ENCODE measurements around the gene ABR. TPM values are rescaled to one million over a fixed set of nuclear protein-coding genes. Genes with fewer than 3 reads are reported as not detected.

ABR gene
- total RNA-seq, 1 donor from 2014 or later = 70.9 TPM

GRCh38 chr17:1222321-1222720, 42.5 kb upstream of the ABR start:
- Histone ChIP-seq H3K27ac (ENCODE audit: low read depth, low read length) (no peak overlapping the region), H3K4me3 (ENCODE audit: insufficient read depth, low read depth, low read length) (no peak overlapping the region), H3K36me3 (ENCODE audit: insufficient read depth, low read length) (no peaks in the 10 kb centered on the region), H2AFZ (ENCODE audit: low read depth, low read length) (no peak overlapping the region), H3K4me2 (ENCODE audit: low read length) (no peak overlapping the region), H3K27me3 (ENCODE audit: insufficient read depth, low read length) (peaks cover 31% of the 10 kb centered on the region), H3K9me3 (ENCODE audit: insufficient read depth, low read depth, low read length) (peaks cover 2% of the 10 kb centered on the region), H3K79me2 (ENCODE audit: insufficient read depth, low read length) (no peaks in the 10 kb centered on the region), H3K4me1 (ENCODE audit: insufficient read depth, low read length) (no peaks in the 10 kb centered on the region), H4K20me1 (ENCODE audit: insufficient read depth, low read length) (no peaks in the 10 kb centered on the region), H3K9ac (ENCODE audit: low read length) (no peak overlapping the region)
- TF ChIP-seq EZH2 (IDR thresholded peaks at IDR 0.05; ENCODE audit: insufficient read depth, low read length) (no peak), CTCF (IDR thresholded peaks at IDR 0.05; ENCODE audit: insufficient read depth, low read depth, low read length) (no peak)
- no peak overlapping the region for H3K27ac Mint-ChIP-seq (ENCODE audit: unreplicated experiment)
- no peaks in the 10 kb centered on the region for H3K36me3 Mint-ChIP-seq (ENCODE audit: low read depth, unreplicated experiment)
- H3K4me3 Mint-ChIP-seq (ENCODE audit: unreplicated experiment) = no peak overlapping the region
- H3K4me1 Mint-ChIP-seq (ENCODE audit: low read depth, unreplicated experiment) = no peaks in the 10 kb centered on the region
- DNase-seq (ENCODE audit: low read depth) (peak; percentile 41), FAIRE-seq (no peak)
- H3K9me3 Mint-ChIP-seq (ENCODE audit: unreplicated experiment) = peaks cover 2% of the 10 kb centered on the region
- H3K27me3 Mint-ChIP-seq (ENCODE audit: low read depth, unreplicated experiment) = peaks cover 51% of the 10 kb centered on the region

- Mint-ChIP-seq H3K4me3 (ENCODE audit: unreplicated experiment) (no peak overlapping the region), H3K27me3 (ENCODE audit: low read depth, unreplicated experiment) (peaks cover 47% of the 10 kb centered on the region), H3K4me1 (ENCODE audit: low read depth, unreplicated experiment) (no peaks in the 10 kb centered on the region), H3K36me3 (ENCODE audit: low read depth, unreplicated experiment) (no peaks in the 10 kb centered on the region), H3K27ac (ENCODE audit: unreplicated experiment) (no peak overlapping the region), H3K9me3 (ENCODE audit: unreplicated experiment) (peaks cover 2% of the 10 kb centered on the region)
- Histone ChIP-seq H4K20me1 (ENCODE audit: insufficient read depth, low read length) (no peaks in the 10 kb centered on the region), H3K4me2 (ENCODE audit: low read length) (no peak overlapping the region), H3K4me3 (ENCODE audit: insufficient read depth, low read depth, low read length) (no peak overlapping the region), H3K4me1 (ENCODE audit: insufficient read depth, low read length) (no peaks in the 10 kb centered on the region), H3K9ac (ENCODE audit: low read length) (no peak overlapping the region), H3K27ac (ENCODE audit: low read depth, low read length) (no peak overlapping the region), H2AFZ (ENCODE audit: low read depth, low read length) (no peak overlapping the region), H3K79me2 (ENCODE audit: insufficient read depth, low read length) (no peaks in the 10 kb centered on the region), H3K27me3 (ENCODE audit: insufficient read depth, low read length) (peaks cover 31% of the 10 kb centered on the region), H3K9me3 (ENCODE audit: insufficient read depth, low read depth, low read length) (peaks cover 2% of the 10 kb centered on the region), H3K36me3 (ENCODE audit: insufficient read depth, low read length) (no peaks in the 10 kb centered on the region)
- TF ChIP-seq EZH2 (IDR thresholded peaks at IDR 0.05; ENCODE audit: insufficient read depth, low read length) (no peak), CTCF (IDR thresholded peaks at IDR 0.05; ENCODE audit: insufficient read depth, low read depth, low read length) (no peak)
- FAIRE-seq (no peak), DNase-seq (ENCODE audit: low read depth) (no peak)
Measured at GRCh38 chr17:1221209-1221608, 41.4 kb upstream of the ABR start.

- H3K4me3 ChIP-seq (ENCODE audit: insufficient read depth, low read depth, low read length) = no peak overlapping the region
- H3K27me3 Mint-ChIP-seq (ENCODE audit: low read depth, unreplicated experiment) = peaks cover 45% of the 10 kb centered on the region
Measured at GRCh38 chr17:1220346-1220745, 40.6 kb upstream of the ABR start.

More at GRCh38 chr17:1220346-1220745, 40.6 kb upstream of the ABR start:
- peaks cover 23% of the 10 kb centered on the region for H3K27me3 ChIP-seq (ENCODE audit: insufficient read depth, low read length)
- FAIRE-seq = no peak
- H3K36me3 ChIP-seq (ENCODE audit: insufficient read depth, low read length) = no peaks in the 10 kb centered on the region
- no peaks in the 10 kb centered on the region for H3K4me1 ChIP-seq (ENCODE audit: insufficient read depth, low read length)
- H3K9me3 ChIP-seq (ENCODE audit: insufficient read depth, low read depth, low read length) = peaks cover 2% of the 10 kb centered on the region
- H3K4me2 ChIP-seq (ENCODE audit: low read length) = no peak overlapping the region
- no peak overlapping the region for H3K9ac ChIP-seq (ENCODE audit: low read length)
- peaks cover 2% of the 10 kb centered on the region for H3K9me3 Mint-ChIP-seq (ENCODE audit: unreplicated experiment)
- TF ChIP-seq CTCF (IDR thresholded peaks at IDR 0.05; ENCODE audit: insufficient read depth, low read depth, low read length) (no peak), EZH2 (IDR thresholded peaks at IDR 0.05; ENCODE audit: insufficient read depth, low read length) (no peak)
- no peak overlapping the region for H3K27ac ChIP-seq (ENCODE audit: low read depth, low read length)
- DNase-seq (ENCODE audit: low read depth) = no peak
- H3K4me1 Mint-ChIP-seq (ENCODE audit: low read depth, unreplicated experiment) = no peaks in the 10 kb centered on the region
- no peaks in the 10 kb centered on the region for H3K79me2 ChIP-seq (ENCODE audit: insufficient read depth, low read length)
- no peak overlapping the region for H3K27ac Mint-ChIP-seq (ENCODE audit: unreplicated experiment)
- no peak overlapping the region for H3K4me3 Mint-ChIP-seq (ENCODE audit: unreplicated experiment)
- H4K20me1 ChIP-seq (ENCODE audit: insufficient read depth, low read length) = no peaks in the 10 kb centered on the region
- no peaks in the 10 kb centered on the region for H3K36me3 Mint-ChIP-seq (ENCODE audit: low read depth, unreplicated experiment)
- H2AFZ ChIP-seq (ENCODE audit: low read depth, low read length) = no peak overlapping the region

All from astrocyte (in vitro differentiated cells and primary cell).